Mesenteric fat pad (tissue), 1 donor: ENCODE measurements around the gene MRM1. TPM values are rescaled to one million over a fixed set of nuclear protein-coding genes. Genes with fewer than 3 reads are reported as not detected.
A peak's percentile ranks its signal among the peaks of the same experiment; 100 is the strongest.
"Not testable (repeated sequence)": the region's sequence is repeated elsewhere in the genome, so short reads cannot be mapped to it uniquely, and the experiment has no call there.

ENCODE experiments used
- DNase-seq: peaks from one replicate; pipeline ENCODE4 v3.0.0-alpha.2; 2020; ENCODE audit warnings: low spot score
- total RNA-seq: library from RNA; stranded (reverse); fragmentation: NEBNext Ultra II Directional; extraction: Animal tissue kit (Norgen Biotek cat#: 25700); gene quantifications from one replicate; pipeline ENCODE4 v1.2.1, GENCODE V29; 2021
- donor health status: DM: yes; HTN: yes; CAD: no.

The MRM1 gene
- total RNA-seq, 1 donor from 2014 or later, result 4.1 TPM

GRCh38 chr17:36600465-36600864 is 918 bp upstream of the MRM1 start:
- DNase-seq, result peak; percentile 37

- no peak for DNase-seq
These were observed 464 bp upstream of the MRM1 start for GRCh38 chr17:36600936-36601302.

GRCh38 chr17:36602030-36602748 is 806 bp downstream of the MRM1 start:
- DNase-seq, result peak; percentile 89

- peak; percentile 49 for DNase-seq
These were observed 1.6 kb downstream of the MRM1 start for GRCh38 chr17:36602924-36603384.

- DNase-seq, result not testable (repeated sequence)
These were observed 3.6 kb downstream of the MRM1 start for GRCh38 chr17:36605028-36605427.

- no peak for DNase-seq
These were observed 6.9 kb downstream of the MRM1 start for GRCh38 chr17:36608280-36608679.

GRCh38 chr17:36608794-36609497 is 7.6 kb downstream of the MRM1 start:
- no peak for DNase-seq

- no peak for DNase-seq
These were observed 8.1 kb downstream of the MRM1 start for GRCh38 chr17:36609498-36609862.

- no peak for DNase-seq
These were observed 9.1 kb downstream of the MRM1 start for GRCh38 chr17:36610474-36610873.

- DNase-seq, result no peak
These were observed 10.1 kb downstream of the MRM1 start for GRCh38 chr17:36611345-36612072.

GRCh38 chr17:36612323-36612722 is 10.9 kb downstream of the MRM1 start:
- no peak for DNase-seq

GRCh38 chr17:36613155-36613554 is 11.8 kb downstream of the MRM1 start:
- no peak for DNase-seq

GRCh38 chr17:36614081-36614480 is 12.7 kb downstream of the MRM1 start:
- no peak for DNase-seq

GRCh38 chr17:36614933-36615332 is 13.6 kb downstream of the MRM1 start:
- no peak for DNase-seq

GRCh38 chr17:36616061-36617029 is 15.0 kb downstream of the MRM1 start:
- DNase-seq, result no peak

- no peak for DNase-seq
These were observed 16.4 kb downstream of the MRM1 start for GRCh38 chr17:36617773-36618172.

GRCh38 chr17:36623281-36623680 is 21.9 kb downstream of the MRM1 start:
- no peak for DNase-seq

- no peak for DNase-seq
These were observed 23.8 kb downstream of the MRM1 start for GRCh38 chr17:36625188-36625587.

GRCh38 chr17:36627101-36627500 is 25.7 kb downstream of the MRM1 start:
- no peak for DNase-seq

GRCh38 chr17:36628576-36628975 is 27.2 kb downstream of the MRM1 start:
- DNase-seq, result no peak

GRCh38 chr17:36629252-36629847 is 28.0 kb downstream of the MRM1 start:
- DNase-seq, result peak; percentile 92
